GM12878 (cell line): ENCODE measurements around the gene SLC19A1.

Source experiments
- CHD2 ChIP-seq: IDR thresholded peaks from 2 replicates; pipeline ENCODE4 v1.6.1; 2011; ENCODE audit warnings: low read depth, low read length, improper control_type of control experiment, borderline replicate concordance
- EP300 ChIP-seq, 2 experiments: fragments of 150-350 bp in 1 of 2; IDR thresholded peaks; 2 replicates each; pipeline ENCODE4 v1.6.1; 2011 to 2012; ENCODE audit warnings: low read depth in 2 of 2, low read length in 2 of 2, borderline replicate concordance in 1 of 2, improper control_type of control experiment in 1 of 2, inconsistent platforms in 1 of 2; ENCODE audit not compliant: control insufficient read depth in 1 of 2
- IKZF2 ChIP-seq, 2 experiments: fragments of 450-650 bp; IDR thresholded peaks; 2 replicates each; pipeline ENCODE4 v1.6.1; 2017; ENCODE audit warnings: mild to moderate bottlenecking in 2 of 2, moderate library complexity in 2 of 2
- MXI1 ChIP-seq: fragments of 150-350 bp; IDR thresholded peaks from 2 replicates; pipeline ENCODE4 v1.6.1; 2011; ENCODE audit warnings: low read depth, mild to moderate bottlenecking, inconsistent platforms, low read length, improper control_type of control experiment
- NFXL1 ChIP-seq: fragments of 450-650 bp; IDR thresholded peaks from 2 replicates; pipeline ENCODE4 v1.6.1; 2017; ENCODE audit warnings: antibody characterized with exemption, mild to moderate bottlenecking, borderline replicate concordance
- SMC3 ChIP-seq: IDR thresholded peaks from 2 replicates; pipeline ENCODE4 v1.6.1; 2011; ENCODE audit warnings: low read length, improper control_type of control experiment, borderline replicate concordance
- TF ChIP-seq, protein P1 (sequence below), 3 experiments: IDR thresholded peaks in 2 of 3; conservative IDR thresholded peaks in 1 of 3; 2 replicates each; pipeline ENCODE4 v1.5.1; 2011; ENCODE audit warnings: low read depth in 3 of 3, low read length in 3 of 3, mild to moderate bottlenecking in 3 of 3, control low read depth in 2 of 3, moderate library complexity in 2 of 3, inconsistent platforms in 1 of 3, mixed read lengths in 1 of 3; ENCODE audit not compliant: control insufficient read depth in 2 of 3, insufficient read depth in 1 of 3; ENCODE audit errors: extremely low read depth in 1 of 3
- TF ChIP-seq, protein P2 (sequence below): fragments of 450-650 bp; IDR thresholded peaks from 2 replicates; pipeline ENCODE4 v1.6.1; 2017; ENCODE audit warnings: mild to moderate bottlenecking
- TF ChIP-seq, protein P3 (sequence below): IDR thresholded peaks from 2 replicates; pipeline ENCODE4 v1.6.1; 2012; ENCODE audit warnings: low read depth, low read length, improper control_type of control experiment

DNA sequence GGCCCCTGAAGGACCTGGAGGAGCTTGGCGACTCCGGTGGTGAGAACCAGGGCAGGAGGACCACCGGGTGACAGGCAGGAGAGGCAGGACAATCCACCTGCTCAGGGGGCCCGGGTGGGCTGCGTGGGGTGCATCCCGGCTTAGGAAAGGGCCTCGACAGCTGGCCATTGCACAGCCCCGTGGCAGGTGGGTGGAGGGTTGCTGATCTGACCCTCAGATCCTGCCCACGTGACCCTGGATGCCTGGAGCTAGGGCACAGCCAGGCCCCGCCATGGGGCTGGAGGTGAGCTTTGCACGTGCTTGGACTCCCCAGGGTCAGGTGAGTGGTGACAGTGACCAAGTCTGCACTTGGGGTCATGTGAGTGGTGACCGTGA lies 35.5 kb upstream of the SLC19A1 start:
- TF ChIP-seq, protein P1, sequence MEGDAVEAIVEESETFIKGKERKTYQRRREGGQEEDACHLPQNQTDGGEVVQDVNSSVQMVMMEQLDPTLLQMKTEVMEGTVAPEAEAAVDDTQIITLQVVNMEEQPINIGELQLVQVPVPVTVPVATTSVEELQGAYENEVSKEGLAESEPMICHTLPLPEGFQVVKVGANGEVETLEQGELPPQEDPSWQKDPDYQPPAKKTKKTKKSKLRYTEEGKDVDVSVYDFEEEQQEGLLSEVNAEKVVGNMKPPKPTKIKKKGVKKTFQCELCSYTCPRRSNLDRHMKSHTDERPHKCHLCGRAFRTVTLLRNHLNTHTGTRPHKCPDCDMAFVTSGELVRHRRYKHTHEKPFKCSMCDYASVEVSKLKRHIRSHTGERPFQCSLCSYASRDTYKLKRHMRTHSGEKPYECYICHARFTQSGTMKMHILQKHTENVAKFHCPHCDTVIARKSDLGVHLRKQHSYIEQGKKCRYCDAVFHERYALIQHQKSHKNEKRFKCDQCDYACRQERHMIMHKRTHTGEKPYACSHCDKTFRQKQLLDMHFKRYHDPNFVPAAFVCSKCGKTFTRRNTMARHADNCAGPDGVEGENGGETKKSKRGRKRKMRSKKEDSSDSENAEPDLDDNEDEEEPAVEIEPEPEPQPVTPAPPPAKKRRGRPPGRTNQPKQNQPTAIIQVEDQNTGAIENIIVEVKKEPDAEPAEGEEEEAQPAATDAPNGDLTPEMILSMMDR (IDR thresholded peaks at IDR 0.05 in 2 of 3, conservative IDR thresholded peaks at IDR 0.05 in 1 of 3; ENCODE audit: control insufficient read depth in 2 of 3, extremely low read depth in 1 of 3, insufficient read depth in 1 of 3, low read depth in 3 of 3, low read length in 3 of 3) = no peak
- no peak for TF ChIP-seq IKZF2 (IDR thresholded peaks at IDR 0.05)
- no peak for TF ChIP-seq EP300 (IDR thresholded peaks at IDR 0.05; ENCODE audit: borderline replicate concordance in 1 of 2, control insufficient read depth in 1 of 2, low read depth in 2 of 2, low read length in 2 of 2)
- TF ChIP-seq SMC3 = no peak
- TF ChIP-seq NFXL1 = no peak
- no peak for TF ChIP-seq MXI1
- TF ChIP-seq, protein P2, sequence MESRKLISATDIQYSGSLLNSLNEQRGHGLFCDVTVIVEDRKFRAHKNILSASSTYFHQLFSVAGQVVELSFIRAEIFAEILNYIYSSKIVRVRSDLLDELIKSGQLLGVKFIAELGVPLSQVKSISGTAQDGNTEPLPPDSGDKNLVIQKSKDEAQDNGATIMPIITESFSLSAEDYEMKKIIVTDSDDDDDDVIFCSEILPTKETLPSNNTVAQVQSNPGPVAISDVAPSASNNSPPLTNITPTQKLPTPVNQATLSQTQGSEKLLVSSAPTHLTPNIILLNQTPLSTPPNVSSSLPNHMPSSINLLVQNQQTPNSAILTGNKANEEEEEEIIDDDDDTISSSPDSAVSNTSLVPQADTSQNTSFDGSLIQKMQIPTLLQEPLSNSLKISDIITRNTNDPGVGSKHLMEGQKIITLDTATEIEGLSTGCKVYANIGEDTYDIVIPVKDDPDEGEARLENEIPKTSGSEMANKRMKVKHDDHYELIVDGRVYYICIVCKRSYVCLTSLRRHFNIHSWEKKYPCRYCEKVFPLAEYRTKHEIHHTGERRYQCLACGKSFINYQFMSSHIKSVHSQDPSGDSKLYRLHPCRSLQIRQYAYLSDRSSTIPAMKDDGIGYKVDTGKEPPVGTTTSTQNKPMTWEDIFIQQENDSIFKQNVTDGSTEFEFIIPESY = no peak
- TF ChIP-seq, protein P3, sequence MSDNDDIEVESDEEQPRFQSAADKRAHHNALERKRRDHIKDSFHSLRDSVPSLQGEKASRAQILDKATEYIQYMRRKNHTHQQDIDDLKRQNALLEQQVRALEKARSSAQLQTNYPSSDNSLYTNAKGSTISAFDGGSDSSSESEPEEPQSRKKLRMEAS = no peak
- no peak for TF ChIP-seq CHD2
